ENCODE results near the gene ZNF180. TPM values are rescaled to one million over a fixed set of nuclear protein-coding genes. Genes with fewer than 3 reads are reported as not detected.
"Not testable (repeated sequence)": the region's sequence is repeated elsewhere in the genome, so short reads cannot be mapped to it uniquely, and the experiment has no call there.

ZNF180 gene
- 4.3 TPM for total RNA-seq

DNA sequence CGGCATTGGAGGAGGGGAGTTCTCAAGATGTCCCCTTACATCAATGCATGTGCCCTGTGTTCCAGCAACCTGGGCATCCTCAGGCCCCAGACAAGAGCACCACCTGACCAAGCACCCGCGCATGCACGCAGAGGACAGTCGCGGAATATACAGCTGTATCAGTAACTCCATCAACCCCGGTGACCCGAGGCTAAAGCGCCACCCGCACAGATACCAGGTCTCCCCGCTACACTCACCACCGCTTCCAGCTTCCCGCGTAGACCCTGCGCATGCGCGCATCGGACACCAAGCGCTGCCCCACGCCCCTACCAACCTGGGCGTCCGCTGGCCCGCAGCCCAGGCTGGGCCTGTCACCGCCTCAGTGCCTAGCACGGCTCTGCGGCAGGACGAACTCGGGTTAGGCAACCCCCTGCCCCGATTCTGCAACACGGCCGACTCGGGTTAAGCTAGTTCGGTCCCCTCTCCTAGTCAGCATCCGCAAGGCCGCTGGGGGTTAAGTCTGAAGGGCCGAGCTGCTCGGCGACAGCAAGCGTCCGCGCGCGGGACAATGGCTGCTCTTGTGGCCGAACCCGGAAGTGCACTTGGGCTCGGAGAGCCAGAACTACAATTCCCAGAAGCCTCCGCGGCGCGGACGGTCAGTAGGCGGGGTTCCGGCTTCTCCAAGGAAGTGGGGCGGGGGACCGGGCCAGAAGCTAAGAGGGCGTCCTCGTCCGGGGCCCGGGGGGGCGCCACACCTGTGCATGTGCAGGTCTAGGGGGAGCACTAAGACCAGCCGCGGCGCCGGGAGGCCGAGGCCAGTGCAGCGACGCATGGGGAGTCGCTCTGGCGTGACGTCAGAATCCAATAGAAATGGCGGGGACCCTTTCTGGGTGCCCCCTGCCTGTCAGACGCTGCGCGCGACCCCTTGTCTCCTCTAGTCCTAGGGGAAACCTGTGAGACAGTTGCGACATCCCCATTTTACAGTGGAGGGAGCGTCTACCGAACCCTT lies at the start of gene ZNF180:
Gene ZNF180, minus strand, starts transcription at position 561 of the 988 bp plus-strand sequence. CDS start 3,188 bp downstream, outside the sequence.
- ATAC-seq (peak; percentile 98), DNase-seq (ENCODE audit: low spot score) (peak; percentile 96)

DNA sequence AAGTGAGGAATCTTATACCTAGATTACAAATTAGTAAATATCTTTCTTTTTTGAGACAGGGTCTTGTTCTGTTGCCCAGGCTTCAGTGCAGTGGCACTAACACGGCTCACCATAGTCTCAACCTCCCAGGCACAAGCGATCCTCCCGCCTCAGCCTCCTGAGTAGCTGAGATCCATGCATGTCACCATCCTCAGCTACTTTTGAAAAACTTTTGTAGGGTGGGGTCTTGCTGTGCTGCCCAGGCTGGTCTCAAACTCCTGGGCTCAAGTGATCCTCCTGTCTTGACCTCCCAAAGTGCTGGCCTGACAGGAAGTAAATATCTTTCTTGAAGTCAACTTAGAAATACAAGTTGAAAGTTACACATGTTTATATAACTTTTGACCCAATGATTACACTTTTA lies 49.2 kb upstream of the ZNF180 start:
- ATAC-seq: no peak

DNA sequence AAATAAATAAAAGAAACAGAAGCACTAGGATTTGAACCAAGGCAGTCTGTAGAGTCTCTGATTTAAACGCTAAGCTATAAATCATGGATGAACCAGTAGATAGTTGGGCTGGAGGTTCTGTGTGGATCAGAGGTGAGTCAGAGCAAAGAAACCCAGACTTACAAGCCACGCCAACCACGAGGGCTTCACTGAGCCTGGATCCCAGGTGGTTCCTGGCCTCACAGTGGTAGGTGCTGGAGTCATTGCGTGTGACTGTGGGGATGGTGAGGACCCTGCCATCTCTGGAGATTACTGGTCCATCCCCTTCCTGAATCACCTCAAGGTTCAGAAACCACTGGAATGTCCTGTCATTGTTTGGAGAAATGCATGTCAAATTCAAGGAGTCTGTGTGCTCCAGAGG lies 48.4 kb upstream of the ZNF180 start:
- DNase-seq (ENCODE audit: low spot score) (no peak), ATAC-seq (no peak)

More for the DNA sequence above, 49.2 kb upstream of the ZNF180 start:
- no peak for DNase-seq (ENCODE audit: low spot score)

DNA sequence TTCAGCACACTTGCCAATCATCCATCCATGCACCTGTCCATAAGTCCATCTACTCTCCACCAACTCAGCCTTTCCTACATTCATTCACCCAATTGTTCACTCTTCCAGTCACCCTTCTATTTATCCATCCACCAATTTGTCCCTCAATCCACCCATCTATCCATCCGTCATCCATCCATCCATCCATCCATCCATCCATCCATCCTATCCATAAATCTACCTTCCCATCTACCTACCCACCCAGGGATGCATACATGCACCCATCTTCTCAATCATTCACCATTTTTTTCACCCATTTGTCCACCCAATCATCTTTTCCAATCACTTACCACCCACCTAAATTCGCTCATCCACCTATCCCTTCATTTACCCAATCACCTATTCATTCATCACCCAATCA lies 43.7 kb upstream of the ZNF180 start:
- ATAC-seq (no peak), DNase-seq (ENCODE audit: low spot score) (no peak)

DNA sequence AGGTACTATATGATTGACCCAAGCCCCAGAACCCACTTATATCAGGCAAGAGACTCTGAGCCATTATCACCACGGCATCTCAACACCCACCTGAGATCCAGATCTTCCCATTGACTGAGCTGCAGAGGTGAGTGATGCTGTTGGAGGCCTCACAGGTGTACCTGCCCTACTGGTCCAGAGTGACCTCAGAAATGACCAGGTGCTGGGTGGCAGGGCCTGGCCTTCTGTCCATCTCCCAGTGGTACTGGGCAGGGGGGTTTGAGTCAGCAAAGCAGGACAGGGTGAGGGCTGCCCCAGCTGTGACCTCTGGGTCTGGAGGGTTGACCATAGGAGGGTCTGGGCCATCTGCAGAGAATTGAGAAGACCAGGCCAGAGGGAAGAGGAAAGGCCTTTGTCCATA lies 42.3 kb upstream of the ZNF180 start:
- no peak for DNase-seq (ENCODE audit: low spot score)
- no peak for ATAC-seq

DNA sequence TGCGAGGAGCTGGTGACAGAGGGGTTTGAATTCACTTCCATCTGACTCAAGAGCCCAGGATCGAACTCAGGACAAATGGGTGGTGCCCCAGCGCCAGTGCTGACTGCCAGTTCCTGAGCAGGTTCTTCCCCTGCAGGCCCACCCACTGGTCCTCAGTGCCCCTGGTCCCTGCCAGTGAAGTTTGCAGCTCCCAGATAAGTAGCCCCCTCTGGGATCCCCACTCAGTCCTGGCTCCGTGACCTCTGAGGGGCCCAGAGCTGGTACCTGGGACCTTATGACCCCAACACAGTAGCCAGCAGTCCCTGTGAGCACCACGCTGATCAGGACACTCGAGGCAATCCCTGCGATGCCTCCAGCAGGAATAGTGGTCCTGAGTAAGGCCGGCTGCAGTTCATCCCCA lies 40.4 kb upstream of the ZNF180 start:
- ATAC-seq (no peak), DNase-seq (ENCODE audit: low spot score) (no peak)

DNA sequence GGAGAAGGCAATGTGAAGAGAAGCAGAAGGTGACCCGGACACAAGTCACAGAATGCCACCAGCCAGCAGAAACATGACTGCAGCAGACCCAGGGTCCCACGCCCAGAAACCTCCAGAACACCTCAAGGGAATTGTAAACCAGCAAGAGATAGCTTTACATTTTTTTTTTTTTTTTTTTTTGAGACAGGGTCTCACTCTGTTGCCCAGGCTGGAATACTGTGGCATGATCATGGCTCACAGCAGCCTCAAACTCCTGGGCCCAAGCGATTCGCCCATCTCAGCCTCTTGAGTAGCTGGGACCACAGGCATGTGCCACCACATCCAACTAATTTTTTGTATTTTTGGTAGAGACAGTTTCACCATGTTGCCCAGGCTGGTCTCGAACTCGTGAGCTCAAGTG lies 39.7 kb upstream of the ZNF180 start:
- ATAC-seq (no peak), DNase-seq (ENCODE audit: low spot score) (no peak)

DNA sequence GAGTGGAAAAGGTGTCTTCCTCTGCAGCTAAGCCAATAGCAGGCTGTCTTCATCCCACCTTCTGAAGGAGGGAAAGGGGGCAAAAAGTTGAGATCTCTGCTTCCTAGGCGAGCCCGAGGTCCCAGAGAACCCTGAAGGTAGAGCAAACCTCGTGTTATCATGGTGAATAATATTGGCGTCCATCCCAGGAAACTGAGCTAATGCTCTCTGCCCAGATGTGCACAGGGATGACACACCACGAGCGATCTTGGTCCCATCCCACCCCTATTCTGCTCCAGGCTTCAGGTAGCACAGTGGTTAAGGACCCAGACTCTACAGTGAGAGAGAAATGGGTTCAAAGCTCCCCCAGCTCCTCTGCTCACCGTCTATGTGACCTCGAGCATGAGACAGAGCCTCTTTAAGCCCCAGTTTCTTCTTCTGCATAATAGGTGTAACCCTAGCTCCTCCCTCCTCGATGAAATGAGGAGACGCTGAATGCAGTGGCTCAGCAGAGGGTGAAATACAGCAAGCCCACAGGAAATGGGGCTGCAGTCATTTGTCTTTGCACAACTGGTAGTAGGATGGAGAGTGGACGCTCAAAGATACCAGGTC lies 39.0 kb upstream of the ZNF180 start:
- no peak for DNase-seq (ENCODE audit: low spot score)
- no peak for ATAC-seq

DNA sequence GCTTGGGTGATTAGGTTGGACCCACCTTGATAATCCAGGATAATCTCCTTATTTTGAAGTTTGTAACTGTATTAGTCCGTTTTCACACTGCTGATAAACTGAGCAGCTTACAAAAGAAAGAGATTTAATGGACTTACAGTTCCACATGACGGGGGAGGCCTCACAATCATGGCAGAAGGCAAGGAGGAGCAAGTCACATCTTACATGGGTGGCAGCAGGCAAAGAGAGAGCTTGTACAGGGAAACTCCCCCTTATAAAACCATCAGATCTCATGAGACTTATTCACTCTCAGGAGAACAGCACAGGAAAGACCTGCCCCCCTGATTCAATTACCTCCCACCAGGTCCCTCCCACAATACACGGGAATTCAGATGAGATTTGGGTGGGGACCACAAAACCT lies 35.0 kb upstream of the ZNF180 start:
- not testable (repeated sequence) for DNase-seq (ENCODE audit: low spot score); ATAC-seq

DNA sequence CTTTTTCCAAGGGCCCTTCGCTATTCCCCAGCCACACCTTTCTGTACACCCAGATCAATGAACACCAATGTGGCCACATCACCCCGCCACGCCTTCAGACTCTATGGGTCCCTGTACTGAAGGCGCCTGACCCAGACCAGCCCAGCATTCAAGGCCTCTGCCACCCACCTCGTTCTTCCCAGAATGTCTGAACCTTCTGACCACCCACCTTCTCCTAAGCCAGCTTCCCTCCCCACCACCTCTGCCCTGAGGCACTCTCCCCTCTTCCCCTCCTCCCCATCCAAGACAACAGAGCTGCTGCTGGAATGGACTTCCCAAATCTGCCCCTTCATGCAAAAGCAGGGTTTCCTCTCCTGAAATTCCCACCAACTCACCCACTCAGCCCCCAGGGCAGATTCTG lies 32.5 kb upstream of the ZNF180 start:
- ATAC-seq: no peak
- DNase-seq (ENCODE audit: low spot score): no peak

DNA sequence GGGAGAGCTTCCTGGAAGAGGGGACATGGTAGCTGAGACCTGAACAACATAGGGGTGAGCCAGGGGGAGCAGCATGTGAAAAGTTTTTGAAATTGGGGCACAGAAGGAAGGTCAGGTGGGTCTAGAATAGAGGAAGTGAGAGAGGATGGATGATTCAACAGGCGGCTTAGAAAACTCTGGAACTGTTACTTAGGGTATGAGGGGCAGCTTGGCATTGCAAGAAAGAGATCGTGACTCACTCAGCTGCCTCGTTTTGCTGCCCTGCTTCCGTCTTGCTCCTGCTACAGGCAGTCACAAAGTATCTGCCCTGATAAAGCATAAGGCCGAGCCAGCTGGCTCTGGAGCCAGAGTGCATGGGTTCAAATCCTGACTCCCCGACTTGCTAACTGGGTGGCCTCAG lies 30.5 kb upstream of the ZNF180 start:
- DNase-seq (ENCODE audit: low spot score): no peak
- no peak for ATAC-seq

DNA sequence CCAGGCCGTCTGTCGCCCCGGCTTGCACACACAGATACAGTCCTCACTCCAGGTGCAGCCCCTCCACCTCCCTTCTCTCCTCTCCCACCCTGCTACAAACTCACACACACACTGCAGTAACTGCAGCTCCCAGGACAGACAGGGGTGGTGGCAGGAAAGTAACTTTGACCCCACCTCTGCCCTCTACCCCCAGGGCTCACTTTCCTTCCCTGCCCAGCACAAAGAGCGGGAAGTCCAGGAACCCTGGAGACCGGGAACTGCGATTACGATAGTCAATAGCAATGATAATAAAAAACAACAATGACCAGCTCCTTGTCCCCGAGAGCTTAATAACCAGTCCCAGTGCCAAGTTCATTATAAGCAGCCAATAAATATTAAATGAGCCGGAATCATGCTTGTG lies 29.2 kb upstream of the ZNF180 start, which contains the start of gene CEACAM20:
Gene CEACAM20, minus strand, starts transcription at position 140 of the 400 bp plus-strand sequence. CDS start 166 bp downstream, outside the sequence.
- no peak for DNase-seq (ENCODE audit: low spot score)

DNA sequence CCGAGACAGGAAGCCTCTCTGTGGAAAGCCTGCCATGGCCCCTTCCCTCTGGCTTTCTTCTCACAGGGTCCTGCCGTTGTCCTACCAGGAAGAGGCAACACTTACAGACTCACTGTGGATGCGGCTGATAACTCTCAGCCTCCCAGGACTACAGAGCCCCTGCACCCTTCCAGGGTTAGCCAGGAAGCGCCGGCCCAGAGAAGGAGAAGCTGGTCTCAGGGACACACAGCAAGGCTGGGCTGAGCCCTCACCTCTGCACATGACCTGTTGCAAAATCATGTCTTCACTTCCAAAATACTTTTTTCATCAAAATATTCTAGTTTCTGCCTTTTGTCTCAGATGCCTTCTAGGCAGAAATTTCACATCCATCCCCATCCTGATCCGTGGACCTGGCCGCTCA lies 27.2 kb upstream of the ZNF180 start:
- no peak for DNase-seq (ENCODE audit: low spot score)
- ATAC-seq: no peak

More for the DNA sequence above, 29.2 kb upstream of the ZNF180 start, which contains the start of gene CEACAM20:
- no peak for ATAC-seq

DNA sequence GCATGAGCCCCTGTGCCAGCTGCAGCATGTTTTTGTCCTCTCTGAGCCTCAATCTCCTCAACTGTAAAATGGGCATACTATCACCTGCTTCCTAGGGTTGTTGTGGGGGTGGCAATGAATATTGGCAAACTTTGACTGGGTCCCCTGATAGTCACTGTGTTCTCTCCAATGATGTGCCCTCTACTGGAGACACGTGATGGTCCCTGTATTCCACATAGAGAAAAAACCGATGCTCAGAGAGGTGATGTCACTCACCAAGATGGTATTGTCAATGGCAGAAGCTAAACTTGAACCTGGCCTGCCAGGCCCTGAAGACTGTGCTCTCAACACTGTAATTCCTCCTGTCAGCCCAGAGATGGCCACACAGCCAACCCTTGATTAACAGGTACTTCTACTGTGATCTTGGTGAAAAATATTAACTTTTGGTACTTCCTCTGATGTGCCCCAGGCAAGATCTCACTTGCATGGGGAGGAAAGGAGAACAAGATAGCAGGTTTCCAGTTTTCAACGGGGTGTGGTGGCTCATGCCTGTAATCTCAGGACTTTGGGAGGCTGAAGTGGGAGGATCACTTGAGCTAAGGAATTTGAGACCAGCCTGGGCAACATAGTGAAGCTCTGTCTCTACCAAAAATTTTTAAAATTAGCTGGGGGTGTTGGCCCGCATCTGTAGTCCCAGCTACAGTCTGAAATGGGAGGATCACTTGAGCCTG lies 25.6 kb upstream of the ZNF180 start:
- ATAC-seq (no peak), DNase-seq (ENCODE audit: low spot score) (no peak)

DNA sequence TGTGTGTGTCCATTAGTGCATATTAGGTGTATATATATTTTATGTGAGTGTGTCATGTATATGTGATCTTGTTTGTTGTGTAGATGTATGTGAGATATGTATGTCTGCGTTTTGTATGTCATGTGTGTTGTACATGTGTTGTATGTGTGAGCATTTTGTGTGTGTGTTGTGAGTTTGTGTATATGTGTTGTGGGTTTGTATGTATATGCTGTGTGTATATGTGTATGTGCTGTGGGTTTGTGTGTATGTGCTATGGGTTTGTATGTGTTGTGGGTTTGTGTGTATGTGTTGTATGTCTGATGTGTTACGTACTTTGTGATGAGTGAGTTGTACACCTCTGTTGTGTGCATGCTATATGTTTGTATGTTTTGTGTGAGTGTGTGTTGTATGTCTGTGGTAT lies 21.0 kb upstream of the ZNF180 start:
- no peak for DNase-seq (ENCODE audit: low spot score)
- ATAC-seq: no peak

DNA sequence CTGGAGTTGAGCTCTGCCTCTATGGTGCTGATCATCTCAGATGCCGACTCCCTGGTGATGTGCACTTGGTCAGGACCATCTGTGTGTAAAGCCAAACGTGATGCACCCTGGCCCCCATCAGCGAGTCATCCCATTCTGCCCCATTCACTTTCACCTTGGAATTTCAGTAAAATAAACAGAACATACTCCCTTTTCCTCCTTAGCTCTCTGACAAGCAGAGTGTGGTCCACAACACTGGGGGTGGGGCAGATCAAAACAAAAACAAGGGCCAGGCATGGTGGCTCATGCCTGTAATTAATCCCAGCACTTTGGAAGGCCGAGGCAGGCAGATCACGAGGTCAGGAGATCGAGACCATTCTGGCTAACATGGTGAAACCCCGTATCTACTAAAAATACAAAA lies 16.8 kb upstream of the ZNF180 start:
- DNase-seq (ENCODE audit: low spot score) (no peak), ATAC-seq (no peak)

DNA sequence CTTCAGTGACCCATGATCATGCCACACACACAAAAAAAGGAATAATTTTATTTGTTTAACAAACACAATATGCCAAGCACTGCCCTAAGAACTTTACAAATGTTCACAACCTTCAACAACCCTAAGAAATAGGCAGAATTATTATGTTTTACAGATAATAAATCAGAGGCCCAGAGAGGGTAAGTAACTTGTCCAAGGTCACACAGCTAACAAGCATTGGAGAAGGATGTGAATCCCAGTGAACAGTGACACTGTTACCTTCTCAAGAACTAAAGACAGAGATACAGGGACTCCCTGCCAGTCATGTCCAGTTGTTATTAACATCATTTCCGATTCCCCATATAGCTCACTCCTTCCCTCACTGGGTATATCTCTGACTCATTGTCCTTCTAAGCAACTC lies 15.6 kb upstream of the ZNF180 start:
- ATAC-seq: no peak

DNA sequence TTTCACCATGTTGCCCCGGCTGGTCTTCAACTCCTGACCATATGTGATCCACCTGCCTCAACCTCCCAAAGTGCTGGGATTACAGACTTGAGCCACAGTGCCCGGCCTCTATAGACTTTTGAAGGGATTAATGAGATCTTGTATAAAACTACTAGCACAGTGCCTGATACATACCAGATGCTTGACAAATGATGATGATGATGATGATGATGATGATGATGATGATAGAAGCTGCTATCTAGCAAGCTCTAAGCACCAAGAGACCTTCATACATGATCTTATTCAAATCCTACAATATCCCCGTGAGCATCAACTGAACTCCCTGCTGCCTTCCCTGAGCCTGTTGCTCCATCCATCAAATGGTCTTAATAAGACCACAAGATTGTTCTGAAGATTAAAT lies 14.7 kb upstream of the ZNF180 start:
- no peak for ATAC-seq
- DNase-seq (ENCODE audit: low spot score): no peak

More for the DNA sequence above, 15.6 kb upstream of the ZNF180 start:
- DNase-seq (ENCODE audit: low spot score): no peak

DNA sequence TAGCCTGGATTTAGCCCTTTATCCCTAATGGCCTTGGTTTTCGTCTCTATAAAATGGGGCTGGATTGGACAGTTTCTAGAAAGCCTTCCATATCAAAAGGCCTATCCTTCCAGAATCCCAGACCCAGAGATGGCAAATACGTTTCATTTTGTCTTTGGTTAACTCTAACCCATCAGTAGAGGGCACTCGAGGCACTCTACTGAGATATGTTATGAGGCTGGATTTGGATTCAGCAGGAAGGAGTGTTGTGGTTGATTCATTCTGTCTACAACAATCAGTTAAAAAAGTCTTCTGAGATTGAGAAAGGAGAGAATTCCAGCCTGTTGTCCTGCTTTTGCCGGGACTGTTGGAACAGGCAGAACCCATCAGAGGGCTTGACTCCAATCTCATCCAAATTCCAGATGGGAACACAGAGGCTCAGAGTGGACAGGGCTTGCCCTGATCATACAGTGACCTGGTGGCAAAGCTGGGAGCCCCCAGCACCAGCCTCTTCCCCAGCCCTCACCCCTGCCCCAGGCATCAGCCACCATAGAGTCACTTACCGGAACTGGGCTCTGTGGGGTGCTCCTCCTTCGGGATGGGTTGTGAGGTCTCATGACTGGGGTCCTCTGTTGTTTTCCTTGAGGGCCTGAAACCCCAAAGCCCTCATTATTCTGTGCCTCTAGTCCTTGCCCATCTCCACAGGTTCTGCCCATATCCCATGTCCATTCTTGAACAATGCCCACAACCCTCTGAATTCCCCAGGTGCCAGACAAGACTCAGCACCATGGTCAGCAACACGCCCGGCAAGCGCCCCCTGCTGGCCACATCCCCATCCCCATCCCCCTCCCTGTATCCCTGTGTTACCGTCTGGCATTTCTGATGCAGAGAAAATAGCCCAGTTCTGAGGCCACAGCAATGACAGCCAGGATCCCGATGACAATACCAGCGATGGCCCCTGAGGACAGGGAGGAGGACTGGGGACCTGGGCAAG lies 12.3 kb upstream of the ZNF180 start:
- peak; percentile 76 for ATAC-seq
- peak; percentile 41 for DNase-seq (ENCODE audit: low spot score)

DNA sequence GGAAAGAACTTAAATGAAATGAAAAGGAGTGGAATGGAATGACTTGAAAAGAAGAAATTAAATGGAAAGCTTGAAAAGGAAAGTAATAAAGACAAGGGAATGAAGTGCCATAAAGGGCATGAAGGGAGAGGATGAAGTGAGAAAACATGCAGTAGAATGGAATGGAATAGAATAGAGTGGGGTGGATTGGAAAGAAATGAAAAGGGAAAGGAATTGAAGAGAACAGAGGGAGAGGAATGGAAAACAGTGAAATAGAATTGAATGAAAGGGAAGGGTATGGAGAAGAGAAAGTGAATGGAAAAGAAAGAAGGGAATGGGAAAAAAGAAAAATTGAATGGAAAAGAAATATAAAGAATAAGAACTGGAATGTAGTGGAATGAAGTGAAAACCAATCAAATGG lies 9.2 kb upstream of the ZNF180 start:
- DNase-seq (ENCODE audit: low spot score) (no peak), ATAC-seq (no peak)
